ENCODE results near the gene HMG20B. TPM values are rescaled to one million over a fixed set of nuclear protein-coding genes. Genes with fewer than 3 reads are reported as not detected.
A peak's percentile ranks its signal among the peaks of the same experiment; 100 is the strongest.

The HMG20B gene
- total RNA-seq, 1 experiment from 2014 or later: 146 TPM

DNA sequence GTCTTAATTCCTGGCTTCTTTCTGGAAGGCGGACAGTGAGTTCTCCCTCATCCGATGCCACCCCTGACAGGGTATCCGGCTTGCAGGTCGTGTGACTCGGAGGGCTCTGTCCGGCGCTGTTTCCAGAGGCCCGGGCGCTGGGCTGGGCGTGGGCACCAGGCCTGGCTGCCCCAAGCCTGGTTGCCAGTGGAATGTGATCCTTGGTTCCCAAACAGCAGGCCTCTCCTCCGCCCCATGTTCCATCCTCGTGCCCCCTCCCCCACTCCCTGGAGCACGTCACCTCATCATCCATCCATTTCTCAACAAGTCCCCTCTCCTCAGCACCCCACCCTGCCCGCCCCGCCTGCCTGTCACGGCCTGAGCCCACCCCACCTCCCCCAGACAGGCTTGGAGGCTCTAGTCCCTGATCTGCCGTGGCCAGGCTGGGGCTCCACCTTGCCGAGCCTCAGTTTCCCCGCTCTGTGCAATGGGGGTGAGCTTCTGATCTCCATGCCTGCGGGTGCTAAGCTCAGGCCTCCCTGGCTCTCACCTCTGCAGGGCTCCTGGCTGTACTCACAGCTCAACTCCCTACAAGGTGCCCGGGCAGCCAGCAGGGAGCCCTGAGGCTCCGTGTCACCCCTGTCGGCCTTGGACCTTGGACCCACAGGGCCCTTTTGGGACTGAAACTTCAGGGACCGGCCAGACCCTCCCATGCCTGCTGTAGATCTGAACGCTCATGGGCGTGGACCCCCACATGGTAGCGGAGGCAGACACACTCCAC is 31.7 kb downstream of the HMG20B start:
- H3F3A ChIP-seq (ENCODE audit: low read length, unreplicated experiment): no peaks in the 10 kb centered on the region
- H3K4me2 ChIP-seq (ENCODE audit: low read length): no peak overlapping the region
- no peaks in the 10 kb centered on the region for H3K9me3 ChIP-seq (ENCODE audit: low read length)
- TF ChIP-seq CTCF (conservative IDR thresholded peaks at IDR 0.05; ENCODE audit: low read depth, low read length) (no peak), EZH2phosphoT487 (IDR thresholded peaks at IDR 0.05; ENCODE audit: borderline replicate concordance, low read length) (no peak), EZH2 (IDR thresholded peaks at IDR 0.05; ENCODE audit: low read length, unreplicated experiment) (no peak)
- intact Hi-C loops (cut with micrococcal nuclease): no loop called here
- H3K27ac ChIP-seq (ENCODE audit: low read length): no peak overlapping the region
- H4K20me1 ChIP-seq (ENCODE audit: low read length): no peaks in the 10 kb centered on the region
- H3K27me3 ChIP-seq (ENCODE audit: low read length): no peaks in the 10 kb centered on the region
- ATAC-seq (no peak), DNase-seq (no peak)
- H3K4me3 ChIP-seq (ENCODE audit: low read length): no peak overlapping the region
- POLR2A ChIA-PET (ENCODE audit: unreplicated experiment): no interaction called here
- H3K79me2 ChIP-seq (ENCODE audit: low read length): no peaks in the 10 kb centered on the region
- H3K9ac ChIP-seq (ENCODE audit: low read length): no peak overlapping the region
- no peaks in the 10 kb centered on the region for H3K36me3 ChIP-seq (ENCODE audit: low read depth, low read length)
- H3K9me2 ChIP-seq (replicated peaks; ENCODE audit: low read length): no peaks in the 10 kb centered on the region
- CTCF ChIA-PET: no interaction called here
- H2AFZ ChIP-seq (ENCODE audit: low read length): no peak overlapping the region
- peaks cover 16% of the 10 kb centered on the region; the same call in 1 of the 2 replicates for H3K4me1 ChIP-seq (ENCODE audit: insufficient read depth, low read length)
- BruUV-seq (replicated peaks): no TSS peak

DNA sequence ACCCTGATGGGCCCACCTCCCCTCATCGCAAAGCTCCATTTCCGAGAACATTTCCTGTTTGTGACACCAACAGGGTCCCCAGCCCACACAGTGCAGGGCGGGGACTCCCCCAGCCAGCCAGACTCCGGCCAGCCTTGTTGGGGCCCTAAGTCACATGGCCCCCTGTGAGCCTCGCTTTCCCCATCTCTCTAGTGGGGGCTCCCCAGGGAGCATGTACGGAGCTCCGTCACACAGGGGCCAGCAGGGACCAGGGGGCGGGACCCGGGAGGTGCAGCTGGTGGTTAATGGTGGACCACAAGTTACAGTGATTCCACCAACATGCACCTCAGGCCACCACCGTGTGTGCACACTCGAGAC is 32.2 kb downstream of the HMG20B start:
- Histone ChIP-seq H3K9ac (ENCODE audit: low read length) (no peak overlapping the region), H3K4me3 (ENCODE audit: low read length) (no peak overlapping the region), H3F3A (ENCODE audit: low read length, unreplicated experiment) (no peaks in the 10 kb centered on the region), H3K27me3 (ENCODE audit: low read length) (no peaks in the 10 kb centered on the region), H3K9me2 (replicated peaks; ENCODE audit: low read length) (no peaks in the 10 kb centered on the region), H4K20me1 (ENCODE audit: low read length) (no peaks in the 10 kb centered on the region), H3K36me3 (ENCODE audit: low read depth, low read length) (no peaks in the 10 kb centered on the region), H3K4me2 (ENCODE audit: low read length) (no peak overlapping the region), H3K9me3 (ENCODE audit: low read length) (no peaks in the 10 kb centered on the region), H3K79me2 (ENCODE audit: low read length) (no peaks in the 10 kb centered on the region), H3K27ac (ENCODE audit: low read length) (no peak overlapping the region), H3K4me1 (ENCODE audit: insufficient read depth, low read length) (peaks cover 16% of the 10 kb centered on the region; the same call in 1 of the 2 replicates), H2AFZ (ENCODE audit: low read length) (no peak overlapping the region)
- BruUV-seq (replicated peaks): TSS peak; percentile 18
- TF ChIP-seq EZH2 (IDR thresholded peaks at IDR 0.05; ENCODE audit: low read length, unreplicated experiment) (no peak), CTCF (conservative IDR thresholded peaks at IDR 0.05; ENCODE audit: low read depth, low read length) (no peak), EZH2phosphoT487 (IDR thresholded peaks at IDR 0.05; ENCODE audit: borderline replicate concordance, low read length) (no peak)
- no peak for DNase-seq
- POLR2A ChIA-PET (ENCODE audit: unreplicated experiment): no interaction called here
- intact Hi-C loops (cut with micrococcal nuclease): no loop called here
- CTCF ChIA-PET: no interaction called here
- no peak for ATAC-seq

- Histone ChIP-seq H3K4me2 (ENCODE audit: low read length) (peak overlapping the region; percentile 88), H3K9me2 (replicated peaks; ENCODE audit: low read length) (no peaks in the 10 kb centered on the region), H3K9me3 (ENCODE audit: low read length) (no peaks in the 10 kb centered on the region), H4K20me1 (ENCODE audit: low read length) (no peaks in the 10 kb centered on the region), H3F3A (ENCODE audit: low read length, unreplicated experiment) (no peaks in the 10 kb centered on the region), H3K27me3 (ENCODE audit: low read length) (no peaks in the 10 kb centered on the region), H3K9ac (ENCODE audit: low read length) (no peak overlapping the region), H3K36me3 (ENCODE audit: low read depth, low read length) (no peaks in the 10 kb centered on the region), H3K4me3 (ENCODE audit: low read length) (peak overlapping the region; percentile 66), H3K4me1 (ENCODE audit: insufficient read depth, low read length) (peaks cover 16% of the 10 kb centered on the region; the same call in 1 of the 2 replicates), H3K27ac (ENCODE audit: low read length) (no peak overlapping the region), H2AFZ (ENCODE audit: low read length) (no peak overlapping the region), H3K79me2 (ENCODE audit: low read length) (no peaks in the 10 kb centered on the region)
- no peak for DNase-seq
- no peak for ATAC-seq
- BruUV-seq (replicated peaks): no TSS peak
- ChIA-PET POLR2A (ENCODE audit: unreplicated experiment) (no interaction called here), CTCF (no interaction called here)
- TF ChIP-seq EZH2phosphoT487 (IDR thresholded peaks at IDR 0.05; ENCODE audit: borderline replicate concordance, low read length) (no peak), EZH2 (IDR thresholded peaks at IDR 0.05; ENCODE audit: low read length, unreplicated experiment) (no peak), CTCF (conservative IDR thresholded peaks at IDR 0.05; ENCODE audit: low read depth, low read length) (no peak)
- intact Hi-C loops (cut with micrococcal nuclease): no loop called here
These were observed 32.6 kb downstream of the HMG20B start for GRCh38 chr19:3605361-3605760.

Data from PC-3 (cell line).